ENCODE measurements around the gene CLIP4.
"Not testable (repeated sequence)": the region's sequence is repeated elsewhere in the genome, so short reads cannot be mapped to it uniquely, and the experiment has no call there.

Gene CLIP4, protein sequence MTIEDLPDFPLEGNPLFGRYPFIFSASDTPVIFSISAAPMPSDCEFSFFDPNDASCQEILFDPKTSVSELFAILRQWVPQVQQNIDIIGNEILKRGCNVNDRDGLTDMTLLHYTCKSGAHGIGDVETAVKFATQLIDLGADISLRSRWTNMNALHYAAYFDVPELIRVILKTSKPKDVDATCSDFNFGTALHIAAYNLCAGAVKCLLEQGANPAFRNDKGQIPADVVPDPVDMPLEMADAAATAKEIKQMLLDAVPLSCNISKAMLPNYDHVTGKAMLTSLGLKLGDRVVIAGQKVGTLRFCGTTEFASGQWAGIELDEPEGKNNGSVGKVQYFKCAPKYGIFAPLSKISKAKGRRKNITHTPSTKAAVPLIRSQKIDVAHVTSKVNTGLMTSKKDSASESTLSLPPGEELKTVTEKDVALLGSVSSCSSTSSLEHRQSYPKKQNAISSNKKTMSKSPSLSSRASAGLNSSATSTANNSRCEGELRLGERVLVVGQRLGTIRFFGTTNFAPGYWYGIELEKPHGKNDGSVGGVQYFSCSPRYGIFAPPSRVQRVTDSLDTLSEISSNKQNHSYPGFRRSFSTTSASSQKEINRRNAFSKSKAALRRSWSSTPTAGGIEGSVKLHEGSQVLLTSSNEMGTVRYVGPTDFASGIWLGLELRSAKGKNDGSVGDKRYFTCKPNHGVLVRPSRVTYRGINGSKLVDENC

DNA sequence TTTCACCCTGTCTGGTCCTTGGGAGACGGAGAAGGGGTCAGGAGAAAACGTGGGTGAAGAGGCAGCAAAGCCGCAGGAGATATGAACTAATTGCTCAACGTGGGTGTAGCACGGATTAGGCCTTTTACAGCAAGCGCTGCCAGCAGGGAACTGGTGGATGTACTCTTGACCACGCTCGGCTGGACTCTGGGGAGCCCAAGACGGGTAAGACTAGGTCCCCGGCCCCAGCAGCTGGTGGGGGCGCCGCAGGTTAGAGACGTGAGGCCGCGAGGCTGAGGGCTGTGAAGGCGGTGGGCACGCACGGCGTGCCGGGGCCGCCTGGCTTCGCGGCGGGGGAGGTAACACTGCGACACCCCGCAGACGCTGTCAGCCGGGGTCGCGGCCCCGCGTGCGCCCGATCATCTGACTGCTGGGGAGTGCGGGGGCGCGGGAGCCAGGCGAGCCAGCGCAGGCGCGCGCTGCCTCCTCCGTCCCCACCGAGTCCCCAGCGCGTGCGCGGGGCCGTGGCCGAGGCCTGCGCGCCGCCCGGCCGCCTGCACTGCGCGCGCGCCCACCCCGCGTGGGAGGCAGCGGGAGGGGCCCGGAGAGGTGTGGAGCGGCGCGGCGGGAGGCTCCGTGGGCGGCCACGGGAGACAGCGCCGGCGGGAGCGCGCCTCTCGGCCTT lies at the start of gene CLIP4:
CLIP4 (plus strand) TSS at position 470 of the 664 bp plus-strand sequence. CDS start 5,974 bp downstream, outside the sequence.
- no peak for FAIRE-seq

DNA sequence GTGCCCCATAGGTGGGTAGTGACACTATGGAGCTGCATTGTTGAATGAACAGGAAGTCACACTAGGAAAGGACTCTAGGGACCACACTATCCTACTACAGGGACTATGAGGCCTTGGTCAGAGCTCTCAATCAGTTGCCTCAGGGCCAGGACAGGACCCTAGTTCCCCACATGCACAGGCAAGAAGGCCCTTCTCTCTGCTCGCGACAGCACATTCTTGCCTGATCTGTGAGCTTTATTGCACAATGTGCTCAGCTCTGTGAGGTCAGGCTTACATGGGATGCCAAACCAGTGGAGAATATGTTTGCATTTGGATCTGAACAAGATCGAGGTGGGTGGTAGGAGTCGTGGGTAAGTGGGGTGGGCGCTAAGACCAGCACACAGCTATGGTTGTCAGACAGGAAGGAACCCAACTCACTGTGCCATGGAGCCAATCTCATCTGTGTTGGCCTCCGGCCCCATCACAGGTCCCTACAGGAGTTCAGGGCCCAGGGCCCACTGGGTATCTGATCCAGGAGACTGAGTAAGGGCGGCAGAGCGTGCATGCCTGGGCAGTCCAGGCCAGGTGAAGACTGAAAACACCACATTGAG lies 48.8 kb upstream of the CLIP4 start:
- no peak for FAIRE-seq

DNA sequence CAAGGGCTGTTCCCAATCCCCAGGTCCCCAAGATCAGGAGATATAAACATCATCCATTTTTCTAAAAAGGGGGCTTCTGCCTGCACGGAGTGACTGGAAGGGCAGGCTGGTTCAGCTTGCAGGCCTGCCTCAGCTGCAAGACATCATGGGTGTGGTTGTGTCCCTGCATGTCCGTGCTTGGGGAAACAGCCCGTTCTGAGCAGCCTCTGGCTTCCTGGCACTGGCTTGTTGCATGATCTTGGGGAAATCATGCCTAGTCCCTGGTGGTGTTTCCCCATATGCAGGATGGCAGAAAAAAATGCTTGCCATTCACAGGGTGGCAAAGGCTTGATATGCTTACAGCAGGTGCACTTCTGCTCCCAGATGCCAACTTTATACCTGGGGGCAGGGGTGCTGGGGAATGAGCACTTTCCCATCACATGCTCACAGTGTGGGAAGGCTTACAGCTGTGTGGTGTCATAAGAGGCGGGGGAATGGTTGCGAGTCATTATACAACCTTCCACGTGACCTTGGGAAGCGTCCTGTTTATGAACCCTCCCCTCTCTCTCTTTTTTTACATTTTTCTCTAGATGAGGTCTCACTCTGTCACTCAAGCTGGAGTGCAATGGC lies 48.1 kb upstream of the CLIP4 start:
- no peak for FAIRE-seq

DNA sequence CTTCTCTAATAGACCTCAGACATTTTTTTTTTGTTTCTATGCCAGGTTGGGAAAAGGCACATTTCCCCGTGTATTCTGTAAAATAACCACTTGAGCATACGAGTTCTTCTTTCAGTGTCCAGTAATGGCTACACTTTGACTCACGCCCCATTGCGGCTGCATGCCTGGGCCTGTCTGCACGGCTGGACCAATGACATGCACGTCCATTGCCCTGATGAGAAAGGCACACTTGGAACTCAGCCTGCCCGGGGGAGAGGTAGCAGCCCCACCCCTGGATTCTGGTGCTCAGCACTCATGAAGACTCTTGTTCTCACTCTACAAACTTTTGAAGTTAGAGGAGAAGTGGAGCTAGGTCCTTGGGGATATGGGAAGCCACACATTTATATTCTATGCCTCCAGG lies 46.7 kb upstream of the CLIP4 start:
- no peak for FAIRE-seq

DNA sequence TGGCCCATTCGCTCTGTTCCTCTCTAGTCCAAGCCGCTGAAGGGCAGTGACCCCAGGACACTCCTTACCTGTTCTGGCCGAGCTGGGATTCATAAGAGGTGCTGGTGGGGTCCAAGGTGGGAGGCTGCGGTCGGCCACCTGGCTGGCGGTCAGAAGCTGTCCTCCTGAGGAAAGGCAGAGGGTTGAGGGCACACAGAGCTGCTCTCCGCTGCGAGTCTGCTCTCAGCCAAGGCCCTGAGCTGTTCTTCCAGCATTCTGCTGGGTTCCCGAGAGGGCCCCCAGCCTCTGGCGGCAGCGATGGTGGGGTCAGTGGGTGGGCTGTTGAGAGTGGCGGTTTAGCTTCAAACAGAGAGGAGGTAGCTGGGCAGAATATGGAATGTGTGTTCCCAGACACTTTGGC lies 44.7 kb upstream of the CLIP4 start:
- FAIRE-seq: no peak

DNA sequence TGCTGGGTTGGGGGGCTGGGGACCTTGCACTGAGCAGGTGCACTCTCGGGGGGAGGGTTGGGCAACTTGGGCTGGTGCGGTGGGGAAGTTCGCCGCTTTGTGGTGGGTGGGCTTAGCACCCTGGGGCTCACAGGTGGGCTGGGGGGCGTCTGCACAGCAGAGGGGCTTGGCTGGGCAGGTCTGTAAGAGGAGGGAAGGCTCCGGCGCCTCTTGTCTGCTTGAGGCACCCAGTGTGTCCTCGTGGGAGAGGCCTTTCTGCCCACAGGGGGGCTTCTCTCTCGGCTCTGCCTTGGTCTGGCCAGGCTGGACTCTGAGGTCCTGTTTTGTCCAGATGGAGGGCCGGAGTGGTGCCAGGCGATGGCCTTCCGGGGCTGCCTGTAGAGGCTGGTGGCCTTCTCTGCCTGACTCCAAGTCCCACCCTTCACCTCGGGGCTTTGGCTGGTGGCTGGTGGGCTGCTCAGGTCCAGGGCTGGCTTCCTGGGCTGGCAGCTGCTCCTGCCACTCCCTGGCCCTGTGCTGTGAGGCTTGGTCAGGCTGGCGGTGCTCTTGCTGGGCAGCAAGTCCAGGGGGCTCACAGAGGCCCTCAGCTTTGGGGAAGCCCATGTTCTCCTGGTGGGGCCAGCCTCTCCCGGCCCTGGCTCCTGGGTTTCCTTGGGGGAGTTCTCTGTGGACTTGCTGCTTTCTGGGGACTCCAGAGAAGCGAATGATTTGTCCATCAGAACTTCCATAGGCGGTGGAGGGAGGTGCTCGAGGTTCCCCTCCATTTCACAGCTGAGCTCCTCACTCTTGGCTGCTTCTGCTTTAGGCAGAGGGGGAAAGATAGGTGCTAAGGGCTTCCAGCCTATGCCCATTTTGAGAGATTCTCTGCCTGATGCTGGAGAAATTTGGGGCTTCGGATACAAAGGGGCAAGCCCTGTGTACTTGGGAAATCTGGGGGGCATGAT lies 43.9 kb upstream of the CLIP4 start:
- FAIRE-seq: no peak

DNA sequence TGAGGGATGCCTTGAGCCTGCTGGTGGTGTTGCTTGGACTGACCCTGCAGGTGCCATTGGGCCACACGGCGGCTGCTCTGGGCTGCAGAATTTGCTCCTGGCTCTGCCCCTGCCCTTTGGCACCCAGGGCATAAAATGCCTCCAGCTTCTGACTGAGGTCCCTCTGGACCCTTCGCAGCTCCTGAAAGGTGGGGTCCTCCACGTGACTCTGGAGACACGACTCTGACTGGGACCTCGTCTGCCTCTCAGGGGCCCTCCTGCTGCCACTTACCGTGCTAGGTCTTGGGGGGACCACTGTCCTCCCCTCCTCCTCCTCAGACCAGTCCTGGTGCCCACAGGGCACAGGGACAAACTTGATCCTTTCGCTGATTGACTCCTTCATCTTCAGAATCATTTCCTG lies 43.0 kb upstream of the CLIP4 start:
- no peak for FAIRE-seq

DNA sequence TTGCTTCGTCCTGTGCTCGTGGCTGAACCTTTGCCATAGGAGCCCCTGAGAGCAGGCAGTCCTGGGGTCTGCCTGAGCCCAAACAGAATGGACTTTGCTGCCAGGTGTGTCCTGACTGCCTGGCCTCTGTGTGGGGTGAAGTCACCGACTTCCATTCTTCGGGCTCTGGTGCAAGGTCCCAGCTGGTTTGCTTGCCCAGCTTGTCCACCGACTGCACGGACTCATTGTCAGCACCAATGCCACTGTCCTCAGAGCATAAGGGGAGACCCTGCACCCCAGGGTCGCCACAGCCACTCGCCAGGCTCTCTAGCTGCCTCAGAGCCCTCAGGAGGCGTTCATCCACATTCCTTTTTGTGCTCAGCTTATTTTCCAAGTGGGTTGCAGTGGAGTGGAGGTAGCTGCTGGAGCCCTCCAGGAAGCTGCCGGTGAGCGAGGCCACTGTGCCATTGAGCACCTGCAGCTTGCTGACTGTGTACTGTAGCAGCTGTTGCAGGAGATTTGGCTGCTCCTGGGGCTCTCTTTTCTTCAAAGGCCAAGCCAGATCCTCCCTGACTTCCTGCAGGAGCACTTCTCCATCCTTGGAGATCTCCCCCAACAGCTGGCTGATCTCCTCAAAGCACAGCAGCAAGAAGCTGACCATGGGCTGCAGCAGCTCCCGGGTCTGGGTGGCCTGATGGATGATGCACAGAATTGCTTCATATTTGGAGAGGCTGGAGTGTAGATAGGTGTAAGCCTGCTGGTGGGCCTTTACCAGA lies 42.1 kb upstream of the CLIP4 start:
- FAIRE-seq: no peak

DNA sequence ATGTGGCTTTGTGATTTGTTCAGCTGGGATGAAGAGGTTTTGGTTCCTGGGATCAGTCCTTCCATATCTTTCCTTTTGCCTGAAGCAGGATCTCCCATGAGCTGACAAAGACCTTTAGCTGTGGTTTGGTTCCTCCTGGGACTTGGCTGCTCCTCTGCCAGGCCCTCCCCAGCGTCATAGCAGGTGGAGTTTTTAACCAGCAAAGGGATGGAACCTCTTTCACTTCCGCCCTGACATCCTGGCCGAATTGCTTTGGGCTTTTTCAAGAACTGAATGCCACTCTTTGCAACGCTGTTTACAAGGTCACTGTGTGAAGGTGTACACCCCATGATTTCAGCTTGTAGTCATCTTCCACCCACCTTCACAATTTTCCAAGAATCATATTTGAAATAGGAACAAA lies 41.3 kb upstream of the CLIP4 start:
- no peak for FAIRE-seq

DNA sequence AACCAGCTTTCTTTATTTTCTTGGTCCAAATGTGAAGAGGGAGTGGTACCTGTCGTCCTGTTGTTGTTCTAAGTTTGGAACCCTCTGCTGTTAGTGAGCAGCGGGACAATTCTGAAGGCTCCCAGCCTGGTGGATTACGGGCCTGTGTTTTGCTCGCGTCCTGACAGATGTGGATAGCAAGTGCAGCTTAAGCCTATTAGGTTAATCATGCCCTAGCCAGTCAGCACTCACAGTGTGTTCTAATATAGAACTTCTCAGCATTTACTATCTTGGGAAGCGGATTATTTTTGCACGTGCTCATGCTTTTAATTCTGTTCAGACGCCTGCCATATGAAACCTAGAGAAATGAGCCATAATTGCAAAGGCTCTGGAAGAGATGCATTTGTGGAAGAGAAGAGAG lies 40.8 kb upstream of the CLIP4 start, which contains the start of gene PCARE:
PCARE (minus strand) TSS at position 113 of the 400 bp plus-strand sequence. CDS start 262 bp downstream, outside the sequence.
- FAIRE-seq: no peak

DNA sequence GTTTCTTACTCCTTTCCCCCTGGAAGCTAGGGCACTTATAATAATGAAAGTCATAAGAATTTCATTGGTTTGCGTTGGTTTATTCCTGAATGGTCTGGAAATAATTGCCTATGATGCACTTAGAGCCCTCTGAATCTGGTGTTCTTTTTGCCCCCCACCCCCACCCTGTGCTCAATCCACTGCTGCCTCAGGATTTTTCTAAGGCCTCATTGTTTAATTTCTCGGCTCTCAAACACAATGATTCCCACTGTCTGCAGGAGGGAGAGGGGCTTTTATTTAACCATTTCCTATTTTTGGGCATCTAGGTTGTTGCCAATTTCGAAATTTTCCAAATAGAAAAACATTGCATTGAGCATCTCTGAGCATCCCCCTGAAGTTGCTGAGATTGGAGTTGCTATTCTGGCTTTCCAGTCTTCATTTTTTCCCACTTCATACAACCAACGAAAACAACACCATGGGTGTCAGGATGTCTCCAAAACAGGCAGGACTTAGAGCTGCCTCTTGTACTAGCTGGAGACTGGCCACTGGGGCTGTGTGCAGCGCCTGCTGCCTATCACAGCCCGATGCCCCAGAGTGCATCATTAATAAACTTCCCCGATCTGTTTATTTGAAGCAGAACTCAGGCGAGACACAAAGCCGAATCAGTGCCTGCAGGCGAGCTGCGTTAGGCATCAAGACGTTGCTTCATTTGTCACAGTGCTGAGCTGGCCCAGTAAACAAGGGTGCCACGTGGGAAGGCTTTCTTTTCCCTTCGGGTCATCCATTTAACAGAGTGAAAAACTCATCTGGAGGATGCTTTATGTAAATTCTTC lies 39.1 kb upstream of the CLIP4 start:
- FAIRE-seq: no peak

DNA sequence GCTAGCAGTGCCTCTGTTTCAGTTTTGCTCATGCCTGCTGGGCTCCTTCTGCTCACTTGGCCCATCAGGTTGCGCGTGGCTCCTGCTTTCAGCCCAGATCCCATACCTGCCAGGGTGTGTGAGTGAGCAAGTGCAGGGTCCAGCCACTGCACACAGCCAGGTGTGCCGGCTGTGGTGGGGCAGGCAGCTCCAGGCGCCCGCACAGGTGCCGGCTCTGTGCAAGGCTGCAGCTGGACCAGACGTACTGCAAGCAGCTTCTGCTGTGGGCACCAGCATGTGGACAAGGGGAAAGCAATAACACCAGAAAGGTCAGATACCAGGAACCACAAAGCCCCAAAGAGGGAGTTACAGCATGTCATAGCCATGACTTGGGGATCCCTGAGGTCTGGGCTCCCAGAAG lies 35.3 kb upstream of the CLIP4 start:
- no peak for FAIRE-seq

DNA sequence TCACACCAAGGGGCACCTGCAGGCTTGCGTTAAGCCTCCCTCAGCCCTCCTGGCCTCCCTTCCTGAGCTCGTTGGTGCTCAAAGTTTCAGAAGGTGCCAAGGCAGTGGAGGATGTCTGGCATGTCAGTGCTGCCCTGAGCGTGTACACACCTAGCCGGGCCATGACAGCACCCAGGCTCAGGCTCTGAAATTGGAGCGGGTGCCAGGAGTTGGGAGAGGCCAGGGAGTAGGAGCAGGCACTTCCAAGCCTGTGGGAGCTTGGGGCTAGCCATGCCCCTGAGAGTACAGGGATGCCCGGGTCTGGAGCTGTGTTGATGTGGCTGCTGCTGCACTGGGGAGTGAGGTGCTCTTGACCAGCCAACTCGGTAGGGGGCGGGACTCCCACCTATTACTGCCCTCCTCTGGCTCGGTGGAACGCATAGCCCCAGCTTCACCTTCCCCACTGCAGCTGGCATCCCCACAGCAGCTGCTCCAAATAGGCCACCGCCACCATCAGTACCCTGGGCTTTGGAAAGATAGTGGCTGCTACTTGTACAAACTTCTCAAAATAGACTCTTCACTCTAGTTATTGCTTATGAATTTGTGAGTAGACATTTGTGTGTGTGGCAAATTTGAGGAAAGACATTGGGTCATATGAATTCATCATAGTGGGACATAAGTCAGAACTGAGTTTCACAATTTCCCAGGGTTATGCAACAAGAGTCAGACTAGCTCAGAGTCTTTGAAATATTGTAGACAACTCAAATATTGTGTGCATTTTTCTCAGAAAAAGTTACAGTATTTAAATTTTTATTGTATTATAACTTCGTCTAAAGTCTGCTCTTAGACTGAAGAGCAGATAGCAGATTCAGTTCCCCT lies 34.1 kb upstream of the CLIP4 start:
- FAIRE-seq: no peak

DNA sequence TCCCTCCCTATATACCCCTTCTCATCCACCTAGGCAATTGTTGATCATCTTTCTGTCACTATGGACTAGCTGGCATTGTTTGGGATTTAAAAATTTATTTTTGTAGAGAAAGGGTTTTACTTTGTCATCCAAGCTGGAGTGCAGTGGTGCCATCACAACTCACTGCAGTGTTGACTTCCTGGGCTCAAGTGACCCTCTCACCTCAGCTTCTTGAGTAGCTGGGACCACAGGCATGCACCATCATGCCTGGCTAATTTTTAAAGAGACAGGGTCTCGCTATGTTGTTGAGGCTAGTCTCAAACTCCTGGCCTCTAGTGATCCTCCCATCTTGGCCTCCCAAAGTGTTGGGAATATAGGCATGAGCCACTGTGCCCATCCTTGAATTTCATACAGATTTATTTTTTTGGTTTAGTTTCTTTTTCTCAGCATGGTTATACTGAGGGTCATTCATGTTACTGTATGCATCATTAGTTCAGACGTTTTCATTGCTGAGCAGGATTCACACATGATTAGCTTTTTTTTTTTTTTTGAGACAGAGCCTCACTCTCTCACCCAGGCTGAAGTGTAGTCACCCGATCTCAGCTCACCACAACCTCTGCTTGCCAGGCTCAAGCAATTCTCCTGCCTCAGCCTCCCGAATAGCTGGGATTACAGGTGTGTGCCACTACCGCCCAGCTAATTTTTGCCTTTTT lies 32.3 kb upstream of the CLIP4 start:
- FAIRE-seq: no peak

DNA sequence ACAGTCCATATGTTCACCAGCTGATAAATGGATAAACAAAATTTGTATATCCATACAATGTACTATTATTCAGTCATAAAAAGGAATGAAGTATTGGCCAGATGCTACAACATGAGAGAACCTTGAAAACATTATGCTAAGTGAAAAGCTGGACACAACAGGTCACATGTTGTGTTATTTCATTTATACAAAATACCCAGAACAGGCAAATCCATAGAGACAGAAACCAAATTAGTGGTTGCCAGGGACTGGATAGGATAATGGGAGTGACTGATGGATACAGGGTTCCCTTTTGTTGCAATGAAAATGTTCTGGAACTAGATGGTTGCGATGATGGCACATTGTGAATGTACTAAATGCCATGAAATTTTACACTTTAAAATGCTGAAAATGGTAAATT lies 30.7 kb upstream of the CLIP4 start:
- FAIRE-seq: no peak

DNA sequence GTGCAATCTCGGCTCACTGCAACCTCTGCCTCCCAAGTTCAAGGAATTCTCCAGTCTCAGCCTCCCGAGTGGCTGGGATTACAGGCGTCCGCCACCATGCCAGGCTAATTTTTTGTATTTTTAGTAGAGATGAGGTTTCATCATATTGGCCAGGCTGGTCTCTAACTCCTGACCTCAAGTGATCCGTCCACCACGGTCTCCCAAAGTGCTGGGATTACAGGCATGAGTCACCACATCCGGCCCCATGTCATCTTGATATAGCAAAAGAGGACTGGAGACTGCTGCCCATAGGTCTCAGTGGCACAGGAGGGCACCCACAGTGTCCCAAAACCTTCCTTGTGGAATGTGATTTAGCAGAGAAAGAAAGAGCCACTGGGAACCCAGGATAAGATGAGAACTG lies 24.9 kb upstream of the CLIP4 start:
- not testable (repeated sequence) for FAIRE-seq

DNA sequence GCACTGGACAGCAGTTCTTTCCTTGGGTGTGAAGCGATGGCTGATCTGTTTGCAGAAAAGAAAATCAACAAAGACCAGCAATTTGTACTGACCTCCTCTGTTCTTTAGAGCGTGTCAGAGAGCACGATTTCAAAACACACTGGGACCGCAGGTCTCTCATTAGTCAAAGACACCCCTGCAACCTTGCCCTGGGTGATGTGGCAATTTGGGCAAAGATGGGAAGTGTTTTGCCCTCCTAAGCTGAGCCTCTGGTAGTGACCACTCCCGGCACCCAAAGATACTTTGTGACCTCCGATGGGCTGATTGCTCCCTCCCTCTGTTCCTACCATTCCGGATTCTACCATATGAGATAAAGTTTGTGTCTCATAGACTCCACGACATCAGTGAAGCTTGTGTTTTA lies 18.2 kb upstream of the CLIP4 start:
- no peak for FAIRE-seq

DNA sequence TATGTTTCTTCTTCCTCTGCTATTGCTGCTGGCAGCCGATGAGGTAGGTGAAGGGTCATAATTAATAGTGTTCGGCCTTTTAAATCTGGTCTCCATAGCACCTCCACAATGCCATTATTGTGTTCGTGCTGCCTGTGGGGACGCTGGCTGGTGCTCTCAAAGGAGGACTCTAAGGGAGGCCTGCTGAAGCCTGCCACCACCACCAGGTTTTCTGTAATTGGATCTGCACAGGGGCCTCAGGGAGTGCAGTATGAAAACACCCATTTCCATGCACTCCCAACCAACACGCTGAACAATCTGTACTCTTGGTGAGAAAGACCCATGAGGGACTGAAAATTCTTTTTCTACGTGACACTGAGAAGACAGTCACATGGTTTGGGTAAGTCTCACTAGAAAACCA lies 17.6 kb upstream of the CLIP4 start:
- FAIRE-seq: no peak

Measured in G401.6 (cell line).